Activated CD4-positive, alpha-beta T cell treated with anti-CD3 and anti-CD28 coated beads, Interleukin-2, Interleukin-4, amounts not matched to agents 100 ng/mL and 50 ng/mL, durations not matched to agents 16 hours and 8 hours (primary cell): ENCODE results near the gene INPP5E.
"Not testable (repeated sequence)": the region's sequence is repeated elsewhere in the genome, so short reads cannot be mapped to it uniquely, and the experiment has no call there.

Experiments
- DNase-seq: peaks from one replicate; pipeline ENCODE4 v3.0.0-alpha.2; 2020; ENCODE audit warnings: low spot score

INPP5E gene

DNA sequence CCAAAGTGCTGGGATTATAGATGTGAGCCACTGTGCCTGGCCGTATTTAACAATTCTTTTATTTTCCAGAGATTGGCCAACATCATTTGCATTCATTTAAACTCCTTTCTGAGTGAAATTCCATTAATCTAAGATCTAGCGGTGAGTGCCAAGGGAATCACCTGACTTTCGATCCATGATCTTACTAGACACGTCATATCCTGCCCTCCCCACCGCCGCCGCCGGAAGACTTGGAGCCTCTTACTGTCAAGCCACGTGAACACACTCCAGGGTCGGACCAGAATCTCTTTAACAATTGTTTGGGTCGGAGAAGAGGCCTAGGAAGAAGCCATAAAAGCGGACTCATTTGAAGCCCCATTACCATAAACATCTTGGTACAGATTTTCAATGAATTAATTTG is 12.9 kb downstream of the INPP5E start:
- no peak for DNase-seq

DNA sequence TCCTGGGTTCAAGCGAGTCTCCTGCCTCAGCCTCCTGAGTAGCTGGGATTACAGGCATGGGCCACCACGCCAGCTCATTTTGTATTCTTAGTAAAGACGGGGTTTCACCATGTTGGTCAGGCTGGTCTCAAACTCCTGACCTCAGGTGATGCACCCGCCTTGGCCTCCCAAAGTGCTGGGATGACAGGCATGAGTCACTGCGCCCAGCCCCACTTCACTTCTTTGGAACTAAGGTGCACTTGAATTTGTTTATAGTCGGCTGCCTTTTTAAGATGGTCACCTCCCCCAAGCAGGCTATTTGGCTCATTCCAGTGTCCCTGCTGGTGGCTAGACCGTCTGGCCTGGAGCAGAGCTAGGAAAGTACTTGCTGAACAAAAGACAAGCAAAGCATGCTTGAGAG is 14.3 kb downstream of the INPP5E start:
- not testable (repeated sequence) for DNase-seq

GRCh38 chr9:136424750-136425362 is 14.8 kb downstream of the INPP5E start:
- DNase-seq = no peak

GRCh38 chr9:136423432-136424146 is 16.1 kb downstream of the INPP5E start:
- DNase-seq = no peak

DNA sequence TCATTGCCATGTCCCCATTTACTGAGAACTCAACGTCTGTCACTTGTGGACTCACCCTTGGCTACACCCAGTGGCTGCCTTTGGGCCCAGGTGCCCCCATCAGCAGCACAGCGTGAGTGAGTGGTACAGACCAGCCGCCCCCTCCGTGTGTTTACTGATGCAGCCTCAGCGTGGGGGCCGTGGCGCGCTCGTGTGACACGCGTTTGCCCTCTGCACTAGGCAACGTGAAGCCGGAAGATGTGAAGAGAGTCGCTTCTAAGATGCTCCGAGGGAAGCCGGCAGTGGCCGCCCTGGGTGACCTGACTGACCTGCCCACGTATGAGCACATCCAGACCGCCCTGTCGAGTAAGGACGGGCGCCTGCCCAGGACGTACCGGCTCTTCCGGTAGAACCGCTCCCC is 16.8 kb downstream of the INPP5E start:
- no peak for DNase-seq

DNA sequence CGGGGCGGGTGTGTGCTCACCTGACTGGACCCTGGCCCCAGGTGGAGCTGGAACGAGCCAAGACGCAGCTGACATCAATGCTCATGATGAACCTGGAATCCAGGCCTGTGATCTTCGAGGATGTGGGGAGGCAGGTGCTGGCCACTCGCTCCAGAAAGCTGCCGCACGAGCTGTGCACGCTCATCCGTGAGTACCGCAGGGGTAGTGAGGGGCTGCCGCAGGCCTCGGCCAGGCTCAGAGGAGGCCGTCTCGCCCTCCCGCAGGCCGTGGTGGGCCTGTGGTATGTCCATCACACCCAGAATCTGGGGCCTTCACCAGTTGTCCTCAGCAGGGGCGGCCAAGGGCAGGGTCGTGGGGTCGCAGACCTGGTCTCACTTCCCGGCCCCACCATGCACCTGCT is 17.9 kb downstream of the INPP5E start:
- no peak for DNase-seq

GRCh38 chr9:136419092-136419420 is 20.6 kb downstream of the INPP5E start:
- no peak for DNase-seq

GRCh38 chr9:136418182-136419091 is 21.2 kb downstream of the INPP5E start:
- DNase-seq = no peak

GRCh38 chr9:136416914-136417313 is 22.7 kb downstream of the INPP5E start:
- DNase-seq = no peak

- DNase-seq = no peak
Measured at GRCh38 chr9:136416427-136416826, 23.2 kb downstream of the INPP5E start.

GRCh38 chr9:136412962-136413361 is 26.7 kb downstream of the INPP5E start:
- DNase-seq = no peak

DNA sequence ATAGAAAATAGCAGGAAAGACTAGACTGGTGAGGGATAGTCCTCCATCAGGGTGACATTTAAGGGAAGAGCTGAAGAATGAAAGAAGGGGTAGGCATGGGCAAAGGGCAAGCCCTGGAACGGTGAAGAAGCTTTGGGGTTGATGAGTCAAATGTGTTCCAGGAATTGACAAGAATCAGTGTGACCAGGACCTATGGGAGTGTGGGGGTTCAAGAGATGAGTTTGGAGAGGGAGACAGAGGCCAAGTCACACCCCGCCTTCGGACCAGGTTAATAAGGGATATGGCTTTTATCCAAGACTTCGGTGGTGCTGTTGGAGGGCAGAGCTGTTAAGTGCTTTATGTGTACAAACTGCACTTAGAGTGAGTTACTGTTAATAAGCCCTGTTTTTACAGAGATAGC is 28.3 kb downstream of the INPP5E start:
- DNase-seq = no peak

DNA sequence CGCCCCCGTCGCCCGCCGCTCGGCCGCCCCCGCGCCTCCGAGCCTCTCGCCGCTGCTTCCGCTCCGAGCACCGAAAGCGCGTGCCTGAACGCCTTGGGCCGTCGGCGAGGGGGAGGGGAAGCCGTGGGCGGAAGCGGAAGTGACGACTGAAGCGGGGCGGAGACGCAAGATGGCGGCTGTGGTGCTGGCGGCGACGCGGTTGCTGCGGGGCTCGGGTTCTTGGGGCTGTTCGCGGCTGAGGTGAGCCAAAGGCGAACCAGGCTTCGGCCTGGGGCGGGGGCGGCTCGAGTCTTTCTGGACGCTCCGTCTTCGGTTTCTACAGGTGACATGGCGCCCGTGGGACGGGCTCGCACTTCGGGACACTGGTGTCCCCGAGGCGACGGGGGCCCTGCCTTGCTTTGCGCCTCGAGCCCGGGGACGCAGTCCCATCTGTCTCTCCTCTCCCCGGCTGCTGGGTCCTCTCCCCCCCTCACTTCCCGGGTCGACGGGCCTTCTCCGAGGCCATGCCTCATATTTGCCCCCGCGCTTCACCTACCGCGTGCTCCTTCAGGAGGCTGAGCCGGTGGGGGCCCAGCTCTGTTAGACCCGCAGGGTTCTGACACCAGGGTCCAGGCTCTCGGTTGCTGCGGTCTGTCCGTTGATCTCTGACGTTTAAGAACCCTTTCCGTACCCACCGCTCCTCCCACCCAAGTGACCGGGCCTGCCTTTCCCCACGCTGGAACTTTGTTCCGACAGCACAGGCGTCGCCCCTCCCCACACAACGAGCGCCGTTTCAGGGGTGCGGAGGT is 29.0 kb downstream of the INPP5E start, which contains the start of the genes ENTR1 and PMPCA:
Gene ENTR1, minus strand, starts transcription at position 115 of the 788 bp plus-strand sequence. CDS start 217 bp downstream, outside the sequence.
Gene PMPCA, plus strand, starts transcription at position 159 of the 788 bp plus-strand sequence. Its CDS starts 11 bp downstream, at position 170.
- DNase-seq = peak; percentile 94

GRCh38 chr9:136409557-136410455 is 29.8 kb downstream of the INPP5E start:
- DNase-seq = peak; percentile 30

DNA sequence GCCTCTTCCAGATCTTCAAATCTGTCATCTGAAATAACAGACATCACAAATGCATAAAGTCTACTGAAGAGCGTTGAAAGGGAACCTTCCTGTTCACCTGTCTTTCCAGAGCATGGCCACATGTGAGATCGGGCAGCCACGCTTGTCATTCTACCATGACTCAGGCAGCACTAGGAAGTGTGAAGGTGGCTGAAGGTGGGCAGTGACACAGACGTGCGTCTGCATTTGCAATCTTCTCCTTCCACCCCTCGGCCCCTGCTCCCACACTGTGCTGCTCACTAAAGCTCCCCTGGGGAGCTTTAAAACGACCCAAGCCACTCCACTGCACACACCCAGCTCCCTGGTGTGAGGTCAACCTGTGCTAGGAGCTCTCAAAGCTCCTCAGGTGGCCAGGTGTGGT is 31.7 kb downstream of the INPP5E start:
- DNase-seq = no peak

DNA sequence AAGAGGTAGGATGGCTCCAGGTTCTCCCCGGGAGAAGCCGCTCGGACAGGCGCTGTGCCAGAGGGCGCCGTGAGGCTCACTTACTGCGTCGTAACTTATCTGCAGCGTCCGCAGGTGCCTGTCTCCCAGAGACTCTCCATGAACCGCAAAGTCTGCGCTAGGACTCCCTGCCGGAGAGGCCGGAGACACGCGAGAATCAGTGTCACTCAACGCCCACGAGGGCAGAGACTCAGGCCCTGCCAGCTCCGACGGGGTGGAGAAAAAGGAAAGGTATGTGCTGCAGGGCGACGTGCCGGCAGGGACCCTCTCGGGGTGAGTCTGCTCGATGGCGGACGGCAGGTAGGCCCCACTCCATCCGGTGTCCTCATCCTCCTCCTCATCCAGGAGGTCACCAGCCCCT is 32.6 kb downstream of the INPP5E start:
- not testable (repeated sequence) for DNase-seq

GRCh38 chr9:136405904-136406303 is 33.7 kb downstream of the INPP5E start:
- DNase-seq = not testable (repeated sequence)

GRCh38 chr9:136405481-136405880 is 34.2 kb downstream of the INPP5E start:
- no peak for DNase-seq

DNA sequence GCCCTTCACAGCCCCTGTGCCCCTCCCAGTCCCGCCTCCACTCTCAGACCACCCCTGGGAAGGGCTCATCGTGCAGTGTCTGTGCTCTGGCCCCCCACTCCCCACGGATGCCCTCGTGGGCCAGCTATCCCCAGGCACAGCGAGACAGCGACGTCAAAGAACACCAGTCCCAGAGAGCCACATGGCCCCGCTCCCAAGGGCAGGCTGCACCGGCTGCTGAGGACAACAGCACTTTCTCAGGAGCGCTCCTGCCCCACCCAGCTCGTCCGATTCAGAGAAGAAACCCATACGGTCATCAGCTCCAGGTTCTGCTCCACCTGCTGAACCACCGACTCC is 34.9 kb downstream of the INPP5E start:
- no peak for DNase-seq

GRCh38 chr9:136403915-136404800 is 35.5 kb downstream of the INPP5E start:
- peak; percentile 66 for DNase-seq
